IgD-negative memory B cell (primary cell): ENCODE results near the gene SLC37A4. TPM values are rescaled to one million over a fixed set of nuclear protein-coding genes. Genes with fewer than 3 reads are reported as not detected.
A peak's percentile ranks its signal among the peaks of the same experiment; 100 is the strongest.
"Not testable (repeated sequence)": the region's sequence is repeated elsewhere in the genome, so short reads cannot be mapped to it uniquely, and the experiment has no call there.

Experiments
- H3K27ac Mint-ChIP-seq, 3 donors: one replicate each; pipeline ENCODE4 v1.8.0; 2020 to 2022; ENCODE audit warnings: mild to moderate bottlenecking in 3 of 3, mixed read lengths in 3 of 3, moderate library complexity in 1 of 3
- H3K27me3 Mint-ChIP-seq: one replicate; pipeline ENCODE4 v1.8.0; 2021; ENCODE audit warnings: mixed read lengths
- H3K36me3 Mint-ChIP-seq: one replicate; pipeline ENCODE4 v1.8.0; 2020; ENCODE audit warnings: mild to moderate bottlenecking, mixed read lengths
- H3K4me1 Mint-ChIP-seq, 3 donors: one replicate each; pipeline ENCODE4 v1.8.0; 2020 to 2022; ENCODE audit warnings: mixed read lengths in 3 of 3, mild to moderate bottlenecking in 1 of 3
- H3K4me3 Mint-ChIP-seq, 4 donors: one replicate each; pipeline ENCODE4 v1.8.0; 2020 to 2022; ENCODE audit warnings: mild to moderate bottlenecking in 4 of 4, mixed read lengths in 4 of 4, moderate library complexity in 3 of 4
- H3K9me3 Mint-ChIP-seq, 3 donors: one replicate each; pipeline ENCODE4 v1.8.0; 2020 to 2021; ENCODE audit warnings: mixed read lengths in 3 of 3, mild to moderate bottlenecking in 1 of 3
- polyA plus RNA-seq: library from polyadenylated mRNA; unstranded; fragments of 300-500 nt; fragmentation: Illumina TruSeq; gene quantifications from one replicate; pipeline ENCODE4 v1.2.3, GENCODE V29; 2021

Gene SLC37A4
- polyA plus RNA-seq, 1 donor from 2014 or later: 10.9 TPM

DNA sequence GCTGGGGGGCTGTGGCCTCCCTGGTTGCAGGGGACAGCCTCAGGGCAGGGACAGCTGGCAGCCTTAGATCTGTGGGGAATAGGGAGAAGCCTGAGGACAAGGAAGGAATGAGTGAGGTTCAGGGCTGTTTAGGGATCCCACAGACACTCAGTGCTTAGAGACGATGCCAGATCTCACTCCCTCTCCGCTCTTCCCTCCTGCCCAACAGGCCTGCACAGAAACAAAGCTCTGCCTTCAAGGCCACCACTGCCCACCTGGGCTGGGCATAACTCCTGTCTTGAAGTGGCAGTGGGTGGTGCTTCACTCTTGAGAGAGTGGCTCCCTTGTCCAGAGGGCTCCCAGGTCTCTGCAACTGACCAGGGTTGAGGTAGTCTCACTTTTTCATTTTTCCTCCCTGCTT is 45.9 kb downstream of the SLC37A4 start:
- H3K4me3 Mint-ChIP-seq: no peak overlapping the region
- H3K36me3 Mint-ChIP-seq: no peaks in the 10 kb centered on the region
- H3K27me3 Mint-ChIP-seq: peaks cover 3% of the 10 kb centered on the region
- H3K27ac Mint-ChIP-seq: no peak overlapping the region
- no peaks in the 10 kb centered on the region for H3K9me3 Mint-ChIP-seq
- H3K4me1 Mint-ChIP-seq: no peaks in the 10 kb centered on the region

DNA sequence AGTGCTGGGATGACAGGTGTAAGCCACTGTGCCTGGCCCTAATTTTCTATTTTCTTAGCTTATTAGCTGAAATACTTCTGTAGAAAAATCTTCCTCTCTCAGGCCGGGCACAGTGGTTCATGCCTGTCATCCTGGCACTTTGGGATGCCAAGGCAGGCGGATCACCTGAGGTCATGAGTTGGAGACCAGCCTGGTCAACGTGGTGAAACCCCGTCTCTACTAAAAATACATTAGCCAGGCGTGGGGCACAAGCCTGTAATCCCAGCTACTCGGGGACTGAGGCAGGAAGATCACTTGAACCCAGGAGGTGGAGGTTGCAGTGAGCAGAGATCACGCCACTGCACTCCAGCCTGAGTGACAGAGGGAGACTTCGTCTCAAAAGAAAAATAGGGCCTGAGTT is 46.3 kb downstream of the SLC37A4 start:
- not testable (repeated sequence) for H3K9me3 Mint-ChIP-seq, H3K4me1 Mint-ChIP-seq, H3K27ac Mint-ChIP-seq, H3K36me3 Mint-ChIP-seq, H3K4me3 Mint-ChIP-seq, H3K27me3 Mint-ChIP-seq

GRCh38 chr11:118980191-118980881 is 50.3 kb downstream of the SLC37A4 start:
- no peak overlapping the region for H3K27ac Mint-ChIP-seq
- no peak overlapping the region for H3K4me3 Mint-ChIP-seq
- H3K4me1 Mint-ChIP-seq: peaks cover 0 to 2% (median 0%) of the 10 kb centered on the region in 3 donors
- no peaks in the 10 kb centered on the region for H3K9me3 Mint-ChIP-seq
- no peaks in the 10 kb centered on the region for H3K36me3 Mint-ChIP-seq
- H3K27me3 Mint-ChIP-seq: peaks cover 11% of the 10 kb centered on the region

GRCh38 chr11:118979434-118979833 is 51.2 kb downstream of the SLC37A4 start:
- Mint-ChIP-seq H3K4me3 (peak overlapping the region in 1 of 4 donors; percentile 68), H3K4me1 (peaks cover 0 to 2% (median 0%) of the 10 kb centered on the region in 3 donors)

DNA sequence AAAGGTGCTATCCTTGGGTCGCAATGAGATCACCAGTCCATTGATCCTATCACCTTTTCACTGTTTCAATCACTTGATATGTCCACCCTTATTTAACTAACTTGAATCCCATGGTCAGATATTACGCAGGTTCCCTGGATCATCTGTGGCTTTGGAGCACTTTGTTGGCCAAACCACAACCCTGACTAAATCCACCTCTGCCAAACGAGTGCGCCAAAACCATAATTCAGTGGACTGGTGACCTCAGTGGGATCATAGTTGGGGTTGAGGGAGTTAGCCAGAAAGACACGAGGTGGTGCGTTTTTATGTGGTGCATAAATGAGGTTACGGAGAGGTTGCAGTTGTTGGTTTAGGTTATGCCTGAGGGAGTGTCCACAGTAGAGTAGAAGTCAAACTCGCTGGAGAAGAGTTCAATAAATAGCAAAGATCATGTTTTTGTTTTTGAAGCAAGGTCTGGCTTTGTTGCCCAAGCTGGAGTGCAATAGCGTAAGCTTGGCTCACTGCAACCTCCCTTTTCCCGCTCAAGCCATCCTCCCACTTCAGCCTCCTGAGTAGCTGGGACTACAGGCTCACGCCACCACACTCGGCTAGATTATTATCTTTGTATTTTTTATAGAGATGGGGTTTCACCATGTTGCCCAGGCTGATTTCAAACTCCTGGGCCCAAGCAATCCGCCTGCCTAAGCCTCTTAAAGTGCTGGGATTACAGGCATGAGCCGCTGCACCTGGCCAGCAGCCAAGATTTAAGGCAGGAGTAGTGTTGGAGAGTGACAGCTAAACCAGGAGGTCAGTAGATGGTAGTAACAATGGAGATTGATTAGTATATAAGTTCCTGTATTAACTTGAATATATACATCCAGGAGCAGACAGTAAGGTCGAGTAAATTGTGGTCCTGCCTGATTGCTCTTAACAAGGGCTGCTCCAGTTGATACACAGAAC is 54.6 kb downstream of the SLC37A4 start:
- Mint-ChIP-seq H3K27me3 (peaks cover 21% of the 10 kb centered on the region), H3K36me3 (no peaks in the 10 kb centered on the region), H3K4me1 (peaks cover 0 to 2% (median 0%) of the 10 kb centered on the region in 3 donors), H3K9me3 (peaks cover 0 to 2% (median 0%) of the 10 kb centered on the region in 3 donors), H3K27ac (no peak overlapping the region), H3K4me3 (no peak overlapping the region)

More at GRCh38 chr11:118979434-118979833, 51.2 kb downstream of the SLC37A4 start:
- peaks cover 16% of the 10 kb centered on the region for H3K27me3 Mint-ChIP-seq
- no peaks in the 10 kb centered on the region for H3K36me3 Mint-ChIP-seq
- no peak overlapping the region for H3K27ac Mint-ChIP-seq
- no peaks in the 10 kb centered on the region for H3K9me3 Mint-ChIP-seq

Other genes starting within 250 kb of the SLC37A4 start
- 81.9 TPM for gene DDX6, start 239.7 kb downstream of the SLC37A4 start, polyA plus RNA-seq
- gene CXCR5, start 147.0 kb downstream of the SLC37A4 start, polyA plus RNA-seq: 93.4 TPM
- 2.8 TPM for gene BCL9L, start 105.0 kb downstream of the SLC37A4 start, polyA plus RNA-seq
- not detected for gene UPK2, start 74.6 kb downstream of the SLC37A4 start, polyA plus RNA-seq
- not detected for gene FOXR1, start 59.1 kb downstream of the SLC37A4 start, polyA plus RNA-seq
- 11.2 TPM for gene CENATAC, start 32.7 kb downstream of the SLC37A4 start, polyA plus RNA-seq
- 4,856 TPM for gene RPS25, start 12.5 kb downstream of the SLC37A4 start, polyA plus RNA-seq
- gene TRAPPC4, start 12.1 kb downstream of the SLC37A4 start, polyA plus RNA-seq: 81.5 TPM
- gene HYOU1, start 26.3 kb upstream of the SLC37A4 start, polyA plus RNA-seq: 16.4 TPM
- gene VPS11, start 36.9 kb upstream of the SLC37A4 start, polyA plus RNA-seq: 52.6 TPM
- gene HMBS, start 54.0 kb upstream of the SLC37A4 start, polyA plus RNA-seq: 24.8 TPM
- gene DPAGT1, start 71.0 kb upstream of the SLC37A4 start, polyA plus RNA-seq: 34.7 TPM
- 5.6 TPM for gene C2CD2L, start 76.5 kb upstream of the SLC37A4 start, polyA plus RNA-seq
- 12.9 TPM for gene HINFP, start 90.7 kb upstream of the SLC37A4 start, polyA plus RNA-seq
- gene ABCG4, start 118.2 kb upstream of the SLC37A4 start, polyA plus RNA-seq: not detected
- 5.6 TPM for gene NLRX1, start 137.8 kb upstream of the SLC37A4 start, polyA plus RNA-seq
- not detected for gene NHERF4, start 154.6 kb upstream of the SLC37A4 start, polyA plus RNA-seq
- gene CBL, start 175.5 kb upstream of the SLC37A4 start, polyA plus RNA-seq: 10.0 TPM